Fibroblast of villous mesenchyme (primary cell): Measurements from ENCODE around the gene AARS2. TPM values are rescaled to one million over a fixed set of nuclear protein-coding genes. Genes with fewer than 3 reads are reported as not detected.

ENCODE experiments used
- DNase-seq: peaks from one replicate; pipeline ENCODE4 v3.0.0-alpha.2; 2010; ENCODE audit warnings: low read depth
- H3K4me3 ChIP-seq: 2 replicates; pipeline ENCODE4 v1.5.1; 2011; ENCODE audit warnings: low read depth, mild to moderate bottlenecking, low read length
- total RNA-seq: library from RNA; depleted of rRNA; stranded (reverse); fragments of >200 nt; gene quantifications from 2 replicates; pipeline ENCODE4 v1.2.3, GENCODE V29; 2012
- TF ChIP-seq, protein P1 (sequence below): IDR thresholded peaks from 2 replicates; pipeline ENCODE4 v1.5.1; 2012; ENCODE audit warnings: low read depth, mild to moderate bottlenecking, low read length; ENCODE audit not compliant: insufficient read depth

The AARS2 gene
- total RNA-seq, 1 donor = 16.0 TPM

DNA sequence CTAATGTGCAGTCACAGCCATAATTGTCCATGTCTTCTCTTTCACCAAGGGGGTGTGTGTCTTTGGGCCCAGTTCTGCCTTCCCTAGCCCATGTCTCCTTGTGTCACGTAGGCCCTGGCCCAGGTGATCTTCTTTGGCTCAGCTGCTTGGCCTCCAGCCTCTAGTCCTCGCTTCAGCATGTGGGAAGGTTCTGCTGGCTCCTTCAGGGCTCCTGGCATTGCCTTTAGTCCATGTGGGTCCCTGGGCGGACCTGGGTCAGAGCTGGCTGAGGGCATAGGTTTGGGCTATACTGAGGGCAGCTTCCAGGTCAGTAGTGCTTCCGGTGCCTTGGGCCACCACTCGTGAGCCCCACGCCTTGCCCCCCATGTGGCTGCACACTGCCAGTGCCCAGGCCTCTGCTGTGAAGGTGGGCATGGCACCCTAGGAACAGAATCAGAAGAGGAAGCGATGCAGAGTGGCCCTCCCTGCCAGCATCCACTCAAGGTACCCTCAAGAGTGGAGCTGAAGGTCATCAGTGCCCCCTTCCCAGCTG lies 12.8 kb downstream of the AARS2 start:
- no peak for DNase-seq
- H3K4me3 ChIP-seq = no peak overlapping the region
- TF ChIP-seq, protein P1, sequence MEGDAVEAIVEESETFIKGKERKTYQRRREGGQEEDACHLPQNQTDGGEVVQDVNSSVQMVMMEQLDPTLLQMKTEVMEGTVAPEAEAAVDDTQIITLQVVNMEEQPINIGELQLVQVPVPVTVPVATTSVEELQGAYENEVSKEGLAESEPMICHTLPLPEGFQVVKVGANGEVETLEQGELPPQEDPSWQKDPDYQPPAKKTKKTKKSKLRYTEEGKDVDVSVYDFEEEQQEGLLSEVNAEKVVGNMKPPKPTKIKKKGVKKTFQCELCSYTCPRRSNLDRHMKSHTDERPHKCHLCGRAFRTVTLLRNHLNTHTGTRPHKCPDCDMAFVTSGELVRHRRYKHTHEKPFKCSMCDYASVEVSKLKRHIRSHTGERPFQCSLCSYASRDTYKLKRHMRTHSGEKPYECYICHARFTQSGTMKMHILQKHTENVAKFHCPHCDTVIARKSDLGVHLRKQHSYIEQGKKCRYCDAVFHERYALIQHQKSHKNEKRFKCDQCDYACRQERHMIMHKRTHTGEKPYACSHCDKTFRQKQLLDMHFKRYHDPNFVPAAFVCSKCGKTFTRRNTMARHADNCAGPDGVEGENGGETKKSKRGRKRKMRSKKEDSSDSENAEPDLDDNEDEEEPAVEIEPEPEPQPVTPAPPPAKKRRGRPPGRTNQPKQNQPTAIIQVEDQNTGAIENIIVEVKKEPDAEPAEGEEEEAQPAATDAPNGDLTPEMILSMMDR = no peak

DNA sequence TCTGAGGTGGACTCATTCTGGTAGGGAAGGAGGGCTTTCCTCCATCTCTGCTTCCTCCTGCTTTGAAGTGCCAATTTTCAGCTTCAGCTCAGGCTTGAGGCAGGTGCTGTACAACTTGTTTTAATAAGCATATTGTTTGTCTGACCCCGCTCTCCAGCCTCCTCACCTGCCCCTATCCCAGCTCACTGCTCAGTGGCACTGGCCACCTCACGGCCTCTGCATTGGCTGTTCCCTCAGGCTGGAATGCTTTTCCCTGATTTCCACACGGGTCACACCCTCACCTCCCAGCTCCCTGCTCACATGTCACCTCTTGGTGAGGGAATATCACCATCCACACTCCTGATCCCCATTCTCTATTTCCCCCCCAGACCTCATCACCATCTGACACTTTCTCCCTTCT lies 14.3 kb downstream of the AARS2 start:
- no peak for DNase-seq
- no peak overlapping the region for H3K4me3 ChIP-seq
- TF ChIP-seq, protein P1 = no peak

DNA sequence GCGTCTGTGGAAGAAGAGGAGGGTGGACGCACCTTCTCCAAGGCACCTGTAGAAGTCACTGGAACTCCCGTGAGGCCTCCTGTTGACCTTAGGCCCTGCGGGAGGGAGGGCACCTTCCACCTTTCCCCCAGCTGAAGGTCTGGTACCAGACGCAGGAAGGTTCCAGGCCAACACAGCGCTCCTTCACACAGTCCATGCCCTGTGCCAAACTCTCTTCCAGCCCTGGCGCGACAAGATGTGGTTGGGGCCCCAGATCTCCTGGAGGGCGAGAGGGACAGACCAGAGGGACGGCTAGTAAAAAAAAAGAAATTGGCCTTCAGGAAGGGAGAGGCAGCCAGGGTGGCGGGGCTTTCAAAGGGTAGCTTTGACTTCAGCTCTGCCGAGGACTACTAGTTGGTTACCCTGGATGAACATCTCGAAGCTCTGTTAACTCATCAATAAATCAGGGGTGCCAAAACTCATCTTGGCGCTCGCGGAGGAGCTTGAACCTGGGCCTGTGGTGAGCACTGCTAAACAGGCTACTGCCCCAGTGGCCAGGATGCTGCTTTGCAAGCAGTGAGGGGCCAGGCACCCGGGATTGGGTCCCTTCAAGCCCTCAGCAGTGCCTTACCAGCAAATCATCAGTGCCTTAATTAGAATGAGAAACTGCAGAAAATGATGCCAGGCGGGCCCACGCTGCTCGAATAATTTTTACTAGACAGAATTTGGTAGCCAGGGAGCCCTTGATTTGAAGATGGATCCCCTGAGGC lies 14.9 kb downstream of the AARS2 start:
- no peak for DNase-seq
- no peak overlapping the region for H3K4me3 ChIP-seq

DNA sequence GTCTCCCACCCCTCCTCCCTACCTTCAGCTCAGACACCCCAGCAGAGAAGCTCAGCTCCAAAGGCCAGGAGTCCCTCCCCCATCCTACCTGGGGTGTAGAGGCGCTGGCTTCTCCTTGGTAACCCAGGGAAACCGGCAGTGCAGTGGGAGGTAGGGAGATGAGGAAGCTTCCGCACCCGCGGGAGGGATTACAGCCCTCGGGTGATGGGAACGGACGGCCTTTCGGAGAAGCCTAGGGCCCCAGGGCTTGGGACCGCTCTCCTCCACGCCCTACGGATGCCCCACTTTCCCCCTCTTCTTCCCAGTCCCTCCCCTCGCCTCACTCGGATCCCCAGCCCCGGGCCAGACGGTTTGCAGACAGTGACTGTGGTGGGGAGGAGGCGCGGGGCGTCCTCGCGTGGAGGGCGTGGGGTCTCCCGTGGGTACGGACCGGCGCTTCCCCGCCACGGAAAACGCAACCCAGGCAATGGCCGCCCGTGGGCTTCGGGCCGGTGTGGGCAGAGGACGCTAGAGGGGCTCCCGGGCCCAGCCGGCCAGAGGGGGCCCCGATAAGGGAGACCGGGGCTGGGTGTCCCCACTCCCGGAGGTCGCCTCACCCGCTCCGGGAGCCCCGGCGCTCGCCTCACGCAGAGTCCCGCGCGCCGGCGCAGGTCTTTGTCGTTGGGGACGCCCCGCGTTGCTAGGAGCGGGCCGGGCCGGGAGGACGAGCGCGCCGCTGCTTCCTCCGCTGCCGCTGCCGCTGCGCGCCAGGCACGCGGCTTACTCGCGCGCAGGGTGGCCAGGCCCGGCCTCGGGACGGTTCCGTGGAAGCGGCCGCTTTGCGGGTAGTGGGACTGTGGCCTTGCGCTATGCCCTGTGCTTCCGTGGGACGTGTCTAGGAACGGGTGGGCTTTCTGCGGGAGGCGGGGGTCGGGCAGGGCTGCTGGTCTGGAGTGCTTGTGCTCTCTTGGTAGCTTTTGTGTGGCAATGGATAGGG lies 15.8 kb downstream of the AARS2 start:
- peak overlapping the region; percentile 52 for H3K4me3 ChIP-seq
- TF ChIP-seq, protein P1 = no peak
- DNase-seq = peak; percentile 24

More for the DNA sequence above, 14.9 kb downstream of the AARS2 start:
- TF ChIP-seq, protein P1 = no peak

DNA sequence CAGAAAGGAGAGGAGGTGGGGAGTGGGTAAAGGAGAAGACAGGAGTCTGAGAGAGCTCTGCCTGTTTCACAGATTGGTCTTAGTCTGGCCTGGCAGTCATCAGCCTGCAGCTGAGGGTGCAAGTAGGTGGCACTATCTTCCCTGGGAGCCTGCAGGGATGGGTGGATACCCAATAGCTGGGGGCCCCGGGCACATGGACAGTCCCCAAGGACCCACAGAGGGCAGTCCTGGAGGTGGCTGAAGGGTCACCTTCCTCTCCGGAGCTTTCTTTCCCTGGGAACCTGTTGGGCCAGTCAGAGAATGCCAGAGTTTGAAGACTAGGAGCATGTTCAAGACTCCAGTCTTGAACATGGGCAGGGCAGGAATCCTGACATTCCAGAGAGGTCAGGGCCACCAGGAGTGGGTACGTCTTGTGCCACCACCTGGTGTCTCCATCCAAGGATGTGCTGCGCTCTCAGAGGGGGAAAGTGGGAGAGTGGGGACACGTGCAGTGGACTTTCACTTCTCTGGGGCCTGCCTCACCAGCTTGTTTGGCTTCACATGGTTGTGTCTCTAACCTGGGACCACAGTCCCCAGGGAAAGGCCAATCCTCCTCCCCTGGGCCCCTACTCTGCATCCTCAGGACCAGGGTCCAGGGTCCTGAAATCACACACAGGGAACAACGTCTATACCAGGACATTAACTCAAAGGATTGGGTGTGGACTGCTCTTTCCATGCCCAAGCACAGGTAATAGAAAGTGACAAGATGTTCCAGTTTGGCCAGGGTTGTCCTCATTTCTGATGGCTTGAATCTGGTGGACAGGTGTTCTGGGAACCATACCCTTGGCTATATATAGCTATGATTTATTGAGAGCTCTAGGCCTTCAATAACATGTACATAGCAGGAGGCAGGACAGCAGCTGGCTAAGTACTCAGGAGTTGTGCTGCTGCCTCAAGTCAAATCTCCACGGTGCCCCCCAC lies 18.0 kb downstream of the AARS2 start:
- TF ChIP-seq, protein P1 = no peak
- H3K4me3 ChIP-seq = no peak overlapping the region
- DNase-seq = no peak
